Stimulated activated CD4-positive, alpha-beta T cell treated with anti-CD3 and anti-CD28 coated beads, Interleukin-1b, Interleukin-23, amount 100 ng/mL, for 24 hours (primary cell): Measurements from ENCODE around the gene CERK.
"Not testable (repeated sequence)": the region's sequence is repeated elsewhere in the genome, so short reads cannot be mapped to it uniquely, and the experiment has no call there.

Experiments
- DNase-seq, 4 experiments: peaks; one replicate each; pipeline ENCODE4 v3.0.0-alpha.2; 2020; ENCODE audit warnings: low read depth in 4 of 4, low spot score in 1 of 4

Gene CERK

DNA sequence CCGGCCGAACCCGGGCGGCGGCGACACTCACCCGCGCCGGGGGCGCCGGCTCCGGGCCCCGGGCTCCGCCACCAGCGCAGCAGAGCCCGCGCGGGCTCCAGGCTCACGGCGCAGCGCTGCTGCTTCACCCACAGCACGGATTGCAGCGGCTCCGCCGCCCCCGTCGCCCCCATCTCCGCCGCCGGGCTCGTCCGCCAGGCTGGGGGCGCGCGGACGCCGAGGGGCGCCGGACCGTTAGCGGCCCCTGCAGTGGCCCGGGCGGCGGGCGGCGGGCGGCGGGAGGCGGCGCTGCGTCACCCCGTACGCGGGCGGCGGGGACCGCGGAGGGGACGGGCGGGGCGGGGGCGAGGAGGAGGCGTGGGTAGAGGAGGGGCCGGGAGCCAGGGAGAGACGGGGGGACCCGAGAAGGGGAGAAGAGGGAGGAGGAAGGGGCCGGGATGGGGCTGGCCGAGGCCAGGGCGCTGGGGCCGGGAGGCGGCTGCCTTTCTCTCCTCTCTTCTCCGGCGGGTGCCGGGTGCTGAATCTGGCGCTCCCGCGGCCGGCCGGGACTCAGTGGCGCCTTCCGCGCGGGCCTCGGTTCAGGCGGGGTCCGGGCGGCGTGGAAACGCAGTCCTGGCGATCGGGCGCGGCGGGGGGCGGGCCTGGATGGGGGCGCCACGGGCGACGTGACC is at the start of gene CERK:
Gene CERK (minus strand): TSS at position 277 of the 671 bp plus-strand sequence. CDS start 104 bp downstream, at position 173.
- no peak for DNase-seq

- no peak for DNase-seq
Measured at GRCh38 chr22:46783721-46784120, 45.7 kb upstream of the CERK start.

DNA sequence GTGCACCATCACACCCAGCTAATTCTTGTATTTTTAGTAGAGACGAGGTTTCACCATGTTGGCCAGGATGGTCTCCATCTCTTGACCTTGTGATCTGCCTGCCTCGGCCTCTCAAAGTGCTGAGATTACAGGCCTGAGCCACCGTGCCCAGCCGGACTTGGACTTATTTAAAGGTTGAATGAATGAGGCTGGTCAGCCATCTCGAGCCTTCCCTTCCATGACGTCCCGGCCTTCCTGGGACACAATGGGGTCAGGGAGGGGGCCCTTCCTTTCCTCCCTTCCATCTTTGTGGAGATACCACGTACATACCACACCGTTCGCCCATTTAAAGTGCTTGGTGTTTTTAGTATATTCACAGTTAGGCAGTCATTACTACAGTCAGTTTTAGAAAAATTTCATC is 44.1 kb upstream of the CERK start:
- not testable (repeated sequence) for DNase-seq

- DNase-seq, result no peak
Measured at GRCh38 chr22:46781291-46781690, 43.2 kb upstream of the CERK start.

DNA sequence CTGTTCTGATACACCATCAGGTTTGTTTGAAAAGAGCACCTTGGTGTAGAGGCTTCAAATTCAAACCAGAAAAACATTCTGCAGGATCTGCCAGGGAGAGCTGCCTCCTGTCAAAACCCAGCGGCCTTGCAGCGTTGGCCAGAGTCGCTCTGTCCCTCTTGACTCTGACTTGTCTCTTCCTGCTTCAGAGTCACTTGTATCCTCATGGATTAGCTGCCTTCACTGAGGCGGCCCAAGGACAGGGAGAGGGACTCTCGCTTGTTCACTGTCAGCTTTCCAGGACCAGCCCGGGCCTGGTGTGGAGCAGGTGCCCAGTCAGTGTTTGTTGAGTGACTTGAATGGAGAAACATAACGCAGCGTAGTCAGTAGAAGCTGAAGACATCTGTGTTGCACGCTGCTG is 42.4 kb upstream of the CERK start:
- DNase-seq, result no peak

GRCh38 chr22:46779651-46780050 is 41.6 kb upstream of the CERK start:
- no peak for DNase-seq

DNA sequence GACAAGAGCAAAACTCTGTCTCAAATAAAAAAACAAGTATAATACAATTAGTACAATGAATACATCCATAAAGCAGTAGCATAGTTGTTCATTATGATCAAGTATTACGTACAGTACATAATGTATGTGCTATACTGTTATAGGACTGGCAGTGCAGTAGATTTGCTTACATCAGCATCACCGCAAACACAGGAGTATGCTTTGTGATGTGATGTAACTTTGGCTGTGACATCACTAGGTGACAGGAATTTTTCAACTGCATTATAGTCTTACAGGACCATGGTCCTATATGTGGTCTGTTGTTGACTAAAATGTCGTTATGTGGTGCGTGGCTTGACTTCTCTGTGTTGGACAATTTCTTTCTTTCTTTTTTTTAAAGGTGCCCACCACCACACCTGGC is 41.0 kb upstream of the CERK start:
- no peak for DNase-seq

- DNase-seq, result peak in 1 of 4 experiments; percentile 37
Measured at GRCh38 chr22:46777609-46777970, 39.5 kb upstream of the CERK start.

GRCh38 chr22:46776876-46777608 is 39.0 kb upstream of the CERK start:
- no peak for DNase-seq

DNA sequence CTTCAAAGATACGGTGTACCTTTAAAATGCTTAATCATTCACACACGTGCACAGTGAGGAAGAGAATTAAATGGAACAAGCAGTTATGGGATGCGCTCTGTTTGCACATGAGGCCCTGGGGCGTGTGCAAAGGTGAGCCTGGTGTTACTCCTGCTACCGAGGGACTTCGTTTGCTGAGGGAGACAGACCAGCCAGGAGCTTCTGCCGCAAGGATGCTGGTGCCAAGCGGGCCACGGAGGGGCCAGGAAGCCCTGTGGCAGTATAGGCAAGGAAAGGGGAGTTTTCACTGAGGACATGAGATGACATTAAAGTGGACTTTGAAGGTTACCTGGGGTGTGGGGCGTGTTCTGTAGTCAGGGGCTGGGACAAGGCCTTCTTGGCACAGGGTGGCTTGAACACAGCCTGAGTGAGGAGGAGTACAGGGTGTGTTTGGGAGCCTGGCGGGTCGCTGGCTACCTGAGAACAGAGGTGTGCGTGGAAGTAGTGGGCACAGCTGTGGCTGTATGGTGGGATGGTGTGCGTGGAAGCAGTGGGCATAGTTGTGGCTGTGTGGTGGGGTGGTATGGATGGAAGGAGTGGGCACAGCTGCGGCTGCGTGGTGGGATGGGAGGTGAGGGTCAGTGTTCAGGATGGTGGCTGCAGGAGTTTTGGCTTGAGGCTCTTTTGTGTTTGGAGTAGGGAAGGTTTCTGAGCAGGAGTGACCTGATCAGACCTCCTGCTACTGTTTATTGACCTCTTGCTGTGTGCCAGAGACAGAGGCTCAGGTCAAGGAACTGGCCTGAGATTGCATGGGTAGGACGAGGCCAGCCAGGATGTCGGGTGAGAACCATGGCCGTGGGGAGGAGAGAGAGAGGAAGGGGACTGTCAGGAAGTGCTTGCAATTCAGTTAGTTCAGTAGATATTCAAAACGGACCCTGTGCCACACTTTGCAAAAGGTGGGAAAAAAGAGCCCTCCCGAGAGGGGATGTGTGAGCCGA is 38.1 kb upstream of the CERK start:
- DNase-seq, result no peak

DNA sequence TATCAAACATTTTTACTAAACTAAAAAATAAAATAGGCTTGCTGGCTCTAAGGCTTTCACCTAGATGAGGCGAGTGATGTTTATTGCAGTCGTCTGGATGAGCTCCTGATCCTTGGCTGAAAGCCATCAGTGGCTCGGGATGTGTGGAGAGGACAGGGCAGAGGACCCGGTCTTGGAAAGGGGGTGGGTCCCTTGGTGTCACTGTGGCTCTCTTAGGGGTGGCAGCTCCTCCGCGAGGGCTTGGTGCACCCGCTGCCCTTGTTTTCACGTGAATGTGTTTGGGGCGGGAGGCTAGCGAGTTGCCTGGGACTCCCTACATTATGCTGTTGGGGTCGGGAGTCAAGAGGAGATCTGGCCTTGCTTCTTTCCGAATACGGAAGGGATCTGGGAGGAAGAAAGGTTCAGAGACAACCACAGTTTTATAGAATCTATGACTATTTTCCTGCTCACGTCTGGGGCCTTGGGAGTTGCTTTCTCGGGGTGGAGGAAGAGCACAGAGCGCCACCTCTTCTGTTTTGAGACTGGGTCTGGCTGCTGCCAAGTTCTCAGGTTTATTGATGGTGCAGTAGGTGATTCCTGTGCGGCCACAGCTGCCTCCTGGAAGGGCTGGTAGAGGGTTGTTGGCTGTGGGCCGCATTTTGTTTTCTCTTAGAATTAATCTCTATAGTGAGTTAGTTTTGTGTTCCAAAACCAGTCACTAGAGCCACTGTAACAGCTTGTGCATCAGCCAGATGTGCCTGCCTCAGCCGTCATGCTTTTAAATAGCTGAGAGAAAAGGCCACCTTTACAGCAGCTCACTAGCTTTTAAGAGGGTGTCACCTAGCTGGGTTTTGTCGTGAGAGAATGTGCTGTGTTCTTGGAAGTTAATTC is 37.2 kb upstream of the CERK start:
- no peak for DNase-seq

DNA sequence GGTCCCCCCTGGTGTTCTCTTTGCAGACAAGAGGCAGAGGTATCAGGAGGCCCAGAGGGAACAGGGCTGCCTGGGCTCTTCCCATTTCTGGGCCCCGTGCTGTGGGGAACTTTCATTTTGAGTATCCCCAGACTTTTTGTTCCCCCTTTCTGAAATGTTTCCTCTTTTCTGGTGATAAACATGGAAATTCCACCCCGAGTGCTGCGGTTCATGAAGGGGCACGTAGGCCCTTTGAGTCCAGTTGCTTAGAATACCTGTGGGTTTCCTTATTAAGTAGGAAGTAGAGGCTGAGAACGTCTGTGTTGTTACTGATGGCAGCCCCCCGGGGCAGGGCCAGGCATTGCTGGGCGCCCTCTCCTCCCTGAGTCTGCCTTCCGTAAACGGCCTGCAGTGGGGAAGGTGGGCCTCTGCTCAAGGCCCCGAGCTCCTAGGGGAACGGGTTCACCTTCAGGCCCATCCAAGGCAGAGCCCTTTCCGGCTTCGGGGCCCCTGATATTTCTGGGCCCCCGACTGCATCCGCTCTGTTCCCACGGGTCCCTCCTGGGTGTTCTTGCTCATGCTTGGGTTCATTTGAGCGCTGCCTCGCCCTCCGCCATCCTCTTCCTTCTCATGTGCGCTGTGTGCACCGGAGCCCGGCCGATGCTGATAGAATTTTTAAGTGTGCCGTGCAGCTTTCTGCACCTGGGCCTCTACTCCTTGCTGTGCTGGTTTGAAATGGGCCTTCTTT is 36.4 kb upstream of the CERK start:
- no peak for DNase-seq

GRCh38 chr22:46773076-46773475 is 35.0 kb upstream of the CERK start:
- DNase-seq, result no peak

DNA sequence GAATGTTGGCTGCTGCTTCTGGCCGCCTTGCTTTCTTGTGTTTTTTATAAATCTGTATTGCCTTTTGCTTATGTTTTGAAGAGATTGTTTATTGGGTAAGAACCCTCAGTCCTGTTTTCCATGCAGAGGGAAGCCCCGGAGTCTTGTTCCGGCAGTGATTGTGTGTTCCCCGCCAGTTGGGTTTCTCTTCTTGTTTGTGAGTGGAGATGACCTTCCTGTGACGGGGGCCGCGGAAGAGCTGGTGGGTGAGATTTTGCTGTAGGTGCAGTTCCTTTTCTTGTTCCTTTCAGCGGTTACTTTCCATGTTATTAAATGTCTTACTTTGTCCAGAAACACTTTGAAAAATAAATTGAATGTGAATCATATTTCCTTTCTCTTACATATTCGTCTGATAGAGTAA is 32.7 kb upstream of the CERK start:
- DNase-seq, result no peak

GRCh38 chr22:46770151-46770641 is 32.1 kb upstream of the CERK start:
- no peak for DNase-seq

DNA sequence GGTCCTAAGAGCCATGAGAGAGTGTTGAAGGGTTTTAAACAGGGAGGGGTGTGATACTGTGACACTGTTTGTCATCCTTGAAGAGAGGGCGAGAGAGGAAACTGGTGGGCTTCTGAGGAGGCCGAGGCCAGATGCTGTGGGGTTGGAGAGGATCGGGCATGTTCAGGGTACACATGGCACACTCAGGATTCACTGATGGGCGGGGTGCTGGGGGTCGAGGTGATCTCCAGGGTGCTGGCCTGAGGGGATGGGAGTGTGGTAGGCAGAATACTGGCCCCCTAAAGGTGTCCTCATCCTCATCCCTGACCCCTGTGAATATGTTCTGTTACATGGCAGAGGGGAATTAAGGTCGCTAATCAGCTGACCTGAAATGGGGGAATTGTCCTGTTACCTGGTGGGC is 31.7 kb upstream of the CERK start:
- no peak for DNase-seq

DNA sequence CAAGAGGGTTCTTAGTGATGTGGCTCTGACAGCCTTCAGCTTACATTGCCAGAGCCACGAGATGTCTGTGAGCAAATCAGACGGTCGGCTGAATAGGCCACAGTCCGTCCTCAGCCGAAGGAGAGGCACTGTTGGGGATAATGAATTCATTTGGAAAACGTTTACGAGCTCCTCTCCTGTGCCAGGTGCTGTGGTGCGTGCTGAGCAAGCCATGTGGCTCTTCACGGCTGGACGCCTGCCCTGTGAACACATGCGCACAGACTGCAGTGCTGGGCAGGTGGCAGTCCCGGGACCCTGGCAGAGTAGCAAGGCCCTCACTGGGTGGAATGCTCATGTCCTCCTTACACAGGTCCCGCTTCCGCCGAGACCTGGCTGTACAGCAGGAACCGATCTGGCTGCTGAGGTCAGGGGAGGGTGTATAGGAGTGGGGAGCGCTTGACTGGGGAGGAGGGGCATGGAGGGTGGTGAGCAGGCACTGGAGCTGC is 31.2 kb upstream of the CERK start:
- DNase-seq, result no peak

GRCh38 chr22:46767249-46767985 is 29.4 kb upstream of the CERK start:
- no peak for DNase-seq

DNA sequence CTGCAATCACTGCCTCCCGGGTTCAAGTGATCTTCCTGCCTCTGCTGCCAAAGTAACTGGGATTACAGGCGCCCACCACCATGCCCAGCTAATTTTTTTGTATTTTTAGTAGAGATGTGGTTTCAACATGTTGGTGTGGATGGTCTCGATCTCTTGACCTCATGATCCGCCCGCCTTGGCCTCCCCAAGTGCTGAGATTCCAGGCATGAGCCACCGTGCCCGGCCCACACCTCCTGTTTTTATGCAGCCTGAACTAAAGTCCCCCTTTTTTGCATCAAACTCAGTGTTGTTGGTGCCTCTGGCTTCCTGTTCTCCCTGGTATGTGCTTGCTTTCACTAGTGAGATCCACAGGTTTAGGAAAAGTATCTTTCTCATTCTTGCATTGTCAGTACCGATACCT is 28.6 kb upstream of the CERK start:
- no peak for DNase-seq
